ENCODE measurements around the gene SERPINA3.
A peak's percentile ranks its signal among the peaks of the same experiment; 100 is the strongest.

The SERPINA3 gene

DNA sequence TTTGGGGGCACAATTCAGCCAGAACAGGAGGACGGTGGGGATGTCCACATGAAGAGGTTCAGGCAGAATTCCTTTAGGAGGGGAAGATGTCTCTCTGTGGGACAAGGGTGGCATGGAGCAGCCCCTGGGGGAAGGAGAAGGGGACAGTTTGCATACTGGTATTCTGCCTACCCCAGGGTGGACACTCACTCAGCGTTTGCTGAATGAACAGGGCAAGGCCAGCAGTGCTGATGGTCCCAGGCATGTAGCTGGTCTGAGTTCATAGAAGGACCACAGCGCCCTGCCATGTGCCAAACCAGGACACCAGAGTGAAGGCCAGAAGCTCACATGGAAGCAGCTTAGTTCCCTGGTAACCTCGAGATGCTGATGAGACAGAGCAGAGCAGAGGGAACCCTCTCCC, 25.6 kb upstream of the SERPINA3 start:
- H3K27ac ChIP-seq: no peak overlapping the region
- in situ Hi-C loops (cut with HindIII; ENCODE audit: low pct_ligation_motif_present, low sequenced_read_pairs): no loop called here

GRCh38 chr14:94588311-94588710, 23.9 kb upstream of the SERPINA3 start:
- no peak for TF ChIP-seq CTCF (IDR thresholded peaks at IDR 0.05; ENCODE audit: low read depth, low read length, missing control alignments)
- DNase-seq: no peak
- Histone ChIP-seq H3K27ac (no peak overlapping the region), H3K36me3 (replicated peaks) (no peaks in the 10 kb centered on the region), H3K27me3 (replicated peaks) (no peaks in the 10 kb centered on the region), H3K4me3 (ENCODE audit: low read depth, low read length) (no peak overlapping the region)
- in situ Hi-C loops (cut with HindIII; ENCODE audit: low pct_ligation_motif_present, low sequenced_read_pairs): no loop called here

More for the DNA sequence above, 25.6 kb upstream of the SERPINA3 start:
- no peak for TF ChIP-seq CTCF (IDR thresholded peaks at IDR 0.05; ENCODE audit: low read depth, low read length, missing control alignments)
- H3K4me3 ChIP-seq (ENCODE audit: low read depth, low read length): no peak overlapping the region
- no peaks in the 10 kb centered on the region for H3K27me3 ChIP-seq (replicated peaks)
- no peaks in the 10 kb centered on the region for H3K36me3 ChIP-seq (replicated peaks)
- DNase-seq: no peak

DNA sequence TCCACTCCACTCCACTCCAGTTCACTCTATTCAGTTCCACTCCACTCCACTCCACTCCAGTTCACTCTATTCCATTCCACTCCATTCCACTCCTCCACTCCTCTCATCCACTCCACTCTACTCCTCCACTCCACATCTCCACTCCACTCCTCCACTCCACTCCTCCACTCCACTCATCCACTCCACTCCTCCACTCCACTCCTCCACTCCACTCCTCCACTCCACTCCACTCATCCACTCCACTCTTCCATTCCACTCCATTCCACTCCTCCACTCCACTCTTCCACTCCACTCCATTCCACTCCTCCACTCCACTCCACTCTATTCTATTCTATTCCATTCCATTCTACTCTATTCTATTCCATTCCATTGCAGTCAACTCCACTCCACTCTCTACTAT, 21.1 kb upstream of the SERPINA3 start:
- in situ Hi-C loops (cut with HindIII; ENCODE audit: low pct_ligation_motif_present, low sequenced_read_pairs): no loop called here
- no peaks in the 10 kb centered on the region for H3K36me3 ChIP-seq (replicated peaks)
- H3K27me3 ChIP-seq (replicated peaks): no peaks in the 10 kb centered on the region
- H3K4me3 ChIP-seq (ENCODE audit: low read depth, low read length): no peak overlapping the region
- DNase-seq: no peak
- no peak overlapping the region for H3K27ac ChIP-seq
- TF ChIP-seq CTCF (IDR thresholded peaks at IDR 0.05; ENCODE audit: low read depth, low read length, missing control alignments): no peak

DNA sequence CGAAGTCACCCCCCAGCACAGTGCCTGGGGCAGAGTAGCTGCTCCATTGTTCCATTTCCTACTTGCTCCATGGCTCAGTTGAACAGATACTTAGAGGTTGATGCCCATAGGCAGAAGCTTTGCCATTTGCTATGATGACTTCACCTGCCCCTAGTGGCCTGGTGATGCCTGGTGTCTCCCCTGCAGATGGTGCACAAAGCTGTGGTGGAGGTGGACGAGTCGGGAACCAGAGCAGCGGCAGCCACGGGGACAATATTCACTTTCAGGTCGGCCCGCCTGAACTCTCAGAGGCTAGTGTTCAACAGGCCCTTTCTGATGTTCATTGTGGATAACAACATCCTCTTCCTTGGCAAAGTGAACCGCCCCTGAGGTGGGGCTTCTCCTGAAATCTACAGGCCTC, 20.3 kb upstream of the SERPINA3 start:
- Histone ChIP-seq H3K27me3 (replicated peaks) (no peaks in the 10 kb centered on the region), H3K4me3 (ENCODE audit: low read depth, low read length) (no peak overlapping the region), H3K27ac (no peak overlapping the region), H3K36me3 (replicated peaks) (no peaks in the 10 kb centered on the region)
- peak; percentile 5 for TF ChIP-seq CTCF (IDR thresholded peaks at IDR 0.05; ENCODE audit: low read depth, low read length, missing control alignments)
- DNase-seq: no peak
- in situ Hi-C loops (cut with HindIII; ENCODE audit: low pct_ligation_motif_present, low sequenced_read_pairs): no loop called here

GRCh38 chr14:94592457-94592856, 19.7 kb upstream of the SERPINA3 start:
- no peak for DNase-seq
- no peak for TF ChIP-seq CTCF (IDR thresholded peaks at IDR 0.05; ENCODE audit: low read depth, low read length, missing control alignments)
- Histone ChIP-seq H3K4me3 (ENCODE audit: low read depth, low read length) (no peak overlapping the region), H3K27me3 (replicated peaks) (no peaks in the 10 kb centered on the region), H3K27ac (no peak overlapping the region), H3K36me3 (replicated peaks) (no peaks in the 10 kb centered on the region)
- in situ Hi-C loops (cut with HindIII; ENCODE audit: low pct_ligation_motif_present, low sequenced_read_pairs): no loop called here

DNA sequence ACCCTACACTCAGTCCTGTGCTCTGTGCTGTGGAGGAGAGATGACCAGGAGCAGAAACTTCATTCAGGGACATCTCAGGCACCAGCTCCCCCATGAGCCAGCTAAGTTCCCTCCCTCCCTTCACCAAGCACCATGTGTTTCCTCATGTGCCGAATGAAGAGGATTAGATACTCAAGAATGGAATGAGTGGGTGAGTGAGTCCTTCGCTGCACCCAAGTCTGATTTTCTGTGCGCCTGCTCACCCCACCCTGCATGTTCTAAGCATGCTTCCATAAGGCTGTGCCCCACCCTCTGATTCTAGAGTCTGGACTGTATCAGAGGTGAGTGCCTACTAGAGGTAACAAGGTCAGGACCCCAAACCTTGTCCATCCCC, 18.8 kb upstream of the SERPINA3 start:
- no peak overlapping the region for H3K27ac ChIP-seq
- in situ Hi-C loops (cut with HindIII; ENCODE audit: low pct_ligation_motif_present, low sequenced_read_pairs): no loop called here
- no peak for DNase-seq
- no peak for TF ChIP-seq CTCF (IDR thresholded peaks at IDR 0.05; ENCODE audit: low read depth, low read length, missing control alignments)
- no peaks in the 10 kb centered on the region for H3K36me3 ChIP-seq (replicated peaks)
- no peak overlapping the region for H3K4me3 ChIP-seq (ENCODE audit: low read depth, low read length)
- H3K27me3 ChIP-seq (replicated peaks): no peaks in the 10 kb centered on the region
